Heart left ventricle (tissue), 13 donors: ENCODE results near the gene GLT1D1.

Experiments
- CTCF ChIP-seq, 12 donors: fragments of 200-600 bp; sonication (generic) in 4 of 12; IDR thresholded peaks; one replicate each; pipeline versions ENCODE4 v1.5.0 to v1.8.0; 2018 to 2022; ENCODE audit warnings: antibody characterized with exemption in 12 of 12, mild to moderate bottlenecking in 5 of 12
- POLR2A ChIP-seq, 2 donors: fragments of 450-650 bp; IDR thresholded peaks; one replicate each; pipeline ENCODE4 v1.6.1; 2017; ENCODE audit warnings: antibody characterized with exemption in 2 of 2, mild to moderate bottlenecking in 2 of 2, moderate library complexity in 2 of 2
- donor health status: ischemic (EF 13 %, LVEDD 7.1; RV severe dilation, severe dysfunction).
- donor health status: DM: no; HTN: yes; CAD: no.
- donor health status: DM: no; HTN: no; CAD: no.
- donor health status: ischemic (EF 25% LVEDD 6.9; RV normal size, moderate dysfunction).
- donor health status: ischemic (EF 25% LVEDD 5.7; RV mildly dilated, moderate dysfunction).
- donor health status: ischemic (EF 35%, LVEDD 5.7; RV mildly dilated, moderate dysfunction).
- donor health status: nonischemic (EF 11% LVEDD 7.7; RV severe dilation, severe dysfunction).
- donor health status: DM: yes; HTN: yes; CAD: no.
- donor health status: PGD.
- donor health status: ischemic (EF 29% LVEDD 5.4; RV normal size, mild dysfunction).
- donor health status: nonischemic (EF 23%, LVEDD 6.1; RV moderate dilation, normal function).

- TF ChIP-seq CTCF (IDR thresholded peaks at IDR 0.05) (no peak), POLR2A (IDR thresholded peaks at IDR 0.05) (no peak)
These were observed 108.7 kb downstream of the GLT1D1 start for GRCh38 chr12:128961957-128962356.
